ENCODE measurements around the gene NPHP4.
"Not testable (repeated sequence)": the region's sequence is repeated elsewhere in the genome, so short reads cannot be mapped to it uniquely, and the experiment has no call there.

Gene NPHP4

GRCh38 chr1:5933676-5934057, 58.6 kb downstream of the NPHP4 start:
- no peak for TF ChIP-seq CTCF (IDR thresholded peaks at IDR 0.05; ENCODE audit: insufficient read depth, low read depth, low read length, missing control alignments)
- DNase-seq (ENCODE audit: low read depth): no peak
- no peak overlapping the region for H3K4me3 ChIP-seq (ENCODE audit: low read length)

- no peak overlapping the region for H3K4me3 ChIP-seq (ENCODE audit: low read length)
- no peak for TF ChIP-seq CTCF (IDR thresholded peaks at IDR 0.05; ENCODE audit: insufficient read depth, low read depth, low read length, missing control alignments)
- no peak for DNase-seq (ENCODE audit: low read depth)
Measured at GRCh38 chr1:5933050-5933449, 59.2 kb downstream of the NPHP4 start.

GRCh38 chr1:5928714-5929400, 63.4 kb downstream of the NPHP4 start:
- no peak for TF ChIP-seq CTCF (IDR thresholded peaks at IDR 0.05; ENCODE audit: insufficient read depth, low read depth, low read length, missing control alignments)
- no peak overlapping the region for H3K4me3 ChIP-seq (ENCODE audit: low read length)
- DNase-seq (ENCODE audit: low read depth): no peak

DNA sequence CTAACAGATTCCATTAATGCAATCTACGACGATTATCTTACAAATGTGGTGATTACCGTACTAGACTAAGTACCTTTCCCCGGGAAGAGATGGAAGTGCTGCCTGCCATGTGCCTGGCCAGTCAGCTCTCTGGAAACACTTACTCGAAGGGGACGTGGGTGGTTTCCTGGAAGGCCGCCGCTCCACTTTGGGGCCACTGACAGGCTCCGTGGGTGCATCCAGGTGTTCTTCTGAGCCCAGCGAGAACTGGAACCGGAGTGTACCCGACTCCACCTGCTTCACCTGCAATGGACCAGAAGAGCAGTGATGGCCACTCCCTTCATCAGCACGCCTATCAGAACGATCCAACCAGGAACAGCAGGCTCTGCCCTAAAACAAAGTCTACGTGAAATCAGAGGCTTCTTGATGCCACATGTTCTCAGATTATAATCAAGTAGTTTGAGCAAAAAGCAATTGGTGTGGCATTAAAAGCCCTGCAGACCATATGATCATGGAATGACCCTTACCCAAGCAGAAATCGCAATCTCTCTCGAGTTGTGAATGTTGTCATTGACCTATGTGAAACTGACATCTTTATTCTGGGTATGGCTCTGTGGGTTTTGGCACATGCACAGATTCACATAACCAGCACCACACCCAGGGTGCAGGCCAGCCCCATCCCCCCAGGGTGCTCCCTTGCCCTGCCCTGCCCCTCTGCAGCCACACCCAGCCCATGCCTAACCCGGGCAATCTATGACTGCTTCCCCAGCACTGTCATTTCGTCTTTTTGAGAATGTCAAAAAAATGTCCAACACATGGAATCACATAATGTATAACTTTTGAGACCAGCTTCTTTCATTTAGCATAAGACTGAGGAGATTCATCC, 64.5 kb downstream of the NPHP4 start:
- TF ChIP-seq CTCF (IDR thresholded peaks at IDR 0.05; ENCODE audit: insufficient read depth, low read depth, low read length, missing control alignments): no peak
- no peak for DNase-seq (ENCODE audit: low read depth)
- no peak overlapping the region for H3K4me3 ChIP-seq (ENCODE audit: low read length)

- TF ChIP-seq CTCF (IDR thresholded peaks at IDR 0.05; ENCODE audit: insufficient read depth, low read depth, low read length, missing control alignments): no peak
Measured at GRCh38 chr1:5926686-5927435, 65.4 kb downstream of the NPHP4 start.

DNA sequence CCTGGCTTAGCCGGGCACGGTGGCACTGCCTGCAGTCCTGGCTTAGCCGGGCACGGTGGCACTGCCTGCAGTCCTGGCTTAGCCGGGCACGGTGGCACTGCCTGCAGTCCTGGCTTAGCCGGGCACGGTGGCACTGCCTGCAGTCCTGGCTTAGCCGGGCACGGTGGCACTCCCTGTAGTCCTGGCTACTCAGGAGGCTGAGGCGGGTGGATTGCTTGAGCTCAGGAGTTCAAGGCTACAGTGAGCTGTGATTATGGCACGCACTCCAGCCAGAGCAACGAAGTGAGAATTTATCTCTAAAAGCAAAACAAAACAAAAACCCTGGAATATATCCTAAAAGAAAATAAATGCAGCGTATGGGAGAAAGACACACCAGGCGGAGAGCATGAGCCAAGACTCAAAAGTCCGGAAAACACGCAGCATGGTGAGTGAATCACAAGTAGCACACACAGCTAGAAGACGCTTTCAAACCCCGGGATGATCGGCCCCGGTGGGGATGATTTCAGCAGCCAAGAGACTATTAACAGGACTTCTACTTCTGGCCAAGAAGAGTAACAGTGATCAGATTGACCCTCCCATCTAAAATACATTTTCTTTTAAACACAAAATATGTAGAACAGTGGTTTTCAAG, 69.4 kb downstream of the NPHP4 start:
- DNase-seq (ENCODE audit: low read depth); H3K4me3 ChIP-seq (ENCODE audit: low read length): not testable (repeated sequence)

More at GRCh38 chr1:5926686-5927435, 65.4 kb downstream of the NPHP4 start:
- no peak for DNase-seq (ENCODE audit: low read depth)
- no peak overlapping the region for H3K4me3 ChIP-seq (ENCODE audit: low read length)

DNA sequence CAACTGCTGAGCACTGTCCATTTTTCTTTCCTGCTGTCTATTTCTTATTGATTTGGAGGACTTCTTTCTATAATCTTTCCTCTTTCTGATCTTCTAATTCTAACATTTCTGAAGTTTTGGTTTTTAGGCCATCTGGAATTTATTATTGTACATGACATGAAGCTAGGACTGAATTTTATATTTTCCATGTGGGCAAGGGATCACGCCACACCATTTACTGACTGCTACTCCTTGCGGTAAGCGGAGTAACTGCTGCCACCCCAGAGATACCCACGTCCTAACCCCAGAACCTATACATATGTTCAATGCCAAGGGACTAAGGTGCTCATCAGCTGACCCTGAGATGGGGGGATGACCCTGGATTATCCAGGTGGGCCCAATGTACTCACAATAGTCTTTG, 70.6 kb downstream of the NPHP4 start:
- DNase-seq (ENCODE audit: low read depth): no peak
- no peak overlapping the region for H3K4me3 ChIP-seq (ENCODE audit: low read length)
- TF ChIP-seq CTCF (IDR thresholded peaks at IDR 0.05; ENCODE audit: insufficient read depth, low read depth, low read length, missing control alignments): no peak
